Right renal pelvis (tissue), 4 donors: Measurements from ENCODE around the gene BORCS6. TPM values are rescaled to one million over a fixed set of nuclear protein-coding genes. Genes with fewer than 3 reads are reported as not detected.
A peak's percentile ranks its signal among the peaks of the same experiment; 100 is the strongest.

Experiments
- DNase-seq, 4 donors: peaks; one replicate each; pipeline ENCODE4 v3.0.0-alpha.2; 2013; ENCODE audit warnings: low read depth in 4 of 4, low spot score in 3 of 4, missing footprints in 1 of 4
- polyA plus RNA-seq, 4 donors: library from polyadenylated mRNA; unstranded; fragments of 120-200 nt; gene quantifications; one replicate each; pipeline ENCODE4 v1.2.1, GENCODE V29; 2013; ENCODE audit not compliant: insufficient read length in 4 of 4

BORCS6 gene
- polyA plus RNA-seq, 4 donors, result 3.4 to 5.3 (median 4.4) TPM

DNA sequence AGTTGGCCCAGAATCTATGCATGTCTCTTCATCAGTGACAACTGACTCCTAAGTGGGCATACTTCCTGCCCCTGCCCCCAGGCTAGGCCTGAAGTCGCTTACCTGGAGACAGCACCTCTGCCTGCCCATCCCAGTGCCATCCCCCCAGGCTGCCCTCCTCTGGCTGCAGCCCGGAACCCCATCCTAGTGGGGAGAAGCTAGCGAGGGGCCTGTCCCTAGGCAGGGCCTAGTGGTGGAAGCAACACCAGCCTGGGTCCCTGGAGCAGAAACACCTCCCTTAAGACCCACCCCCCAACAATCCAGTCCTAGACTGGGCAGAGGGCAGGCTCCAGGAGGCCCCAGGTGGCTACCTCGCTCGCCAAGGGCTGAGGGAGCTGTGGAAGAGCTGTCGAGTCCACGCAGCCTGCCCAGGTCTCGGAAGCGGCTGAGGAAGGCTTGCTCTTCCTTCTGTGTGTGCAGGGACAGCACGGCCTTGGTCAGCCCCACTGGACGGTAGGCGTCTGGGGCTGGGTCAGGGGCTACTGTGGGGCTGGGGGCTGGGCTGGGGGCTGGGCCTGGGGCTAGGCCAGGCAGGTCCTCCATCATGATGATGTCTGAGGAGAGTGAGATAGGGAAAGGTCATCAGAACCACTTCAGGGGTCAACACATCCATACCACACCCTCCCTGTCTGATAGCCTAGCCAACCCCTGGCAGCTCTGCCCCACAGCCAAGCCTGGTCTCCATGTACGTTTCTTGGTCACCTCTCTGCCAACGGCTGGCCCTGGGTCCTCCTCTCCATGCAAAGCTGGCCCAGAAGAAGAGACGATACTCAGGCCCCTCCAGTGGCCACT, 45.4 kb downstream of the BORCS6 start:
- DNase-seq, result no peak

DNA sequence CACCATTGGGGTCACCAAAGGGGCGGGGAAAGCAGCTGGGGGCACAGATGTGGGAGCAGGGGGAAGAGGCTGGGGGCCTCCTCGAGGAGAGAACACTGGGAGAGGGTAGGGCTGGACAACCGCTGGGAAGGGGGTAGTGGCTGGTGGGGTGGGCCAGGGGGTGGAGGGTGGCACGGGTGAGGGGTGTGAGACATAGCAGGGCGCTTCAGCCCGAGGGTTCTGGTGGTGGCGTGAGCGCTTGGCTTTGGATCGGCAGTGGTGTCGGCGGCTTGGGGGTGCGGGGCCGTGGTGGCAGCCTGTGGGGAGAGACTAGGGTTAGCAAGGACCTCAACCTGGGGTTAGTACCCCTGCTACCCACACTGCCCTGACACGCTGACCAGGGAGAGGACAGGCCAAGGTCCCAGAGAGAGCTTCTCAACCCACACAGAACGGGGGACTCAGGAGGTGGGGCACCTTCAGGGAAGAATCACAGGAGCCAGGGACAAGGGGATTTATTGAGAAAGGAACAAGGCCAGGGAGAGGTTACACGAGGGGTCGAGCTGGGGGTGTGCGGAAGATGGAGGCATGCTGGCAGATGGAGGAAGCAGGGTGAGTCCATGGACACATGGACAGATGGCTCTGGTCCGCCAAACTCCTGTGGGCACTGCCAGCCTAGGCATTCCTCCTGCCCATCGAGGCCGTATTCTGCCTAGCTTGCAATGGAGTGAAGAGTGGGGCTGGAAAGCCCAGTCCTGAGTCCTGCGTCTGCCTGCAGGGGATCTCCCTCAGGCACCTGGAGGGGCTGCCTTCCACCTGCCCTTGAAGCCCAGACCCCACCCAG, 46.2 kb downstream of the BORCS6 start:
- DNase-seq, result no peak

DNA sequence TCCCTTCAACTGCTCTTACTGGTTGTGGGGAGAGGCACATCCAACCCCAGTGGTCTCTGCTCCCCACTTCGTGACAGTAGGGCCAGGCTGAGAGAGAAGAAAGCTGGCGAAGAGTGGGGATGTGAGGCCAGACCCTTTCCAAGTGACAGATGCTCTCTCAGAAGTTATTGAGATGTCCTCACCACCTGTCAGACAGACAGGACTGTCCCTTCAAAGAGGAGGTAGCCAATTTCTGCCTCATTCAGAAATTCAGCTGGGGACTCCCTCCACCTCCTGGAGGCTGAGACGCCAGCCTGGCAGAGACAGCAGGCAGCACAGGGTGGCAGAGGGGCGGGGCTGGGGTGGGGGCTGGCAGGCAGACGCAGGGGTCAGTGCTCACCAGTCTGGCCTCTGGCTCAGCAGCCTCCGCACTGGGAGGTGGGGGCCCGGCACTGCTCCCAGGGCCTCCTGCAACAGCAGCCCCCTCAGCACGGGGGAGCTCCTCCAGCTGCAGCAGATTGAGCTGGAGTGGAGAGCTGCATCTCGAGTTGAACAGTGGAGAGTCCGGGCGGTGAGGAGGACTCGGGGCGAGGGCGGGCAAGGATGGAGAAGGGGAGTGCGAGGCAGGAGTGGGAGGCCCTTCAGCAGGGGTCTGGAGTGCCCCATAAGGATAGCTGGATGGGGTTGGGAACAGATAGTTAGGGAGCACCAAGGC, 46.9 kb downstream of the BORCS6 start:
- DNase-seq, result no peak

DNA sequence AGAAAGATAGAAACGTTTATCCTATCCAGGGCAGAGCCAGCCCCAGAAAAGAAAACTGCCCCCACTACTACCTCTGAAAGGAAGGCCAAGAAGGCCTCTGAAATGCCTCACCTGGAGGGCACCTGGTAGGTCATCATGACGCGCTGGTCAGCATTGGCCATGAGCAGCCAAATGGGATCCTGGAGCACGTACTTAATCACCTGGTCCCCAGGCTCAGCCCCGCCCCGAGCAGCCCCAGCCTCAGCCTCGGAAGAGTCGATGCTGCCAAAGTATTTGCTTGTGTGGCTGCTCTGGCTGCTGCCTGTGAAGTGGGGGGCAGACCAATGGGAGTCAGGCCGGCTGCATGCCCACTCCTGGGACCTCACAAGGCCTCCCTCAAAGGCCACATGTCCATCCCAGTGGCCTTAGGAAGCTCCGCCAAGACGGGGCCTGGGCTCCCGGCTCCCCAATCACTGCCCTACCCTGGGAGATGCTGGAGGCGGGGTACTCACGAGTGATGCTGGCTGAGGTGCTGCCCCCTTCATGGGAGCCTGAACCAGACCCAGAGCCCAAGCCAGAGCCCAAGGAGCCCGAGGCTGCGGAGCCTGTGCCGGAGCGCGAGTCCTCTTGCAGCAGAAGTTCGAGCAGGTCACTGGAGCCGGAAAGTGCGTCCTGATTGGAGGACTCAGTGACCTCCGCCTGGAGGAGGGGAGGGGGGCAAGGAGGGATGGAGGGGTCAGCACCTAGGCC, 47.7 kb downstream of the BORCS6 start:
- no peak for DNase-seq

DNA sequence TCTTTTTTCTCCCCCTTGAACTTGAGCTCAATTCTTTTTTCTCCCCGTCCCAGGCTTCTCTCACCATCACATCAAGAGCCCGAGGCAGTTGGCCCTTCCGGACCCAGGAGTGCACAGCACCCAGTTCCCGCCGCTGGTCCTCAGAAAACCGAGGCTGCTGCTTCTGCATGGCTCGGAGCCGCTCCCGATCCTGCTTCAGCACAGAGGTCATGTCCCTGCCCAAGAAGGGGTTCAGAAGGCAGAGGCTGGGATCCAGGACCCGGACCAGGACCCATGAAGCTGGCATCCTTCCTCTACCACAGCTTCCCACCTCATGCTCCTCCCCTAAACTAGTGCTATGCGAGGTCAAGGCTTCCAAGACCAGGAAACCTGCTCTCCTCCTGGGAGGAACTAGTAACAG, 48.2 kb downstream of the BORCS6 start:
- no peak for DNase-seq

DNA sequence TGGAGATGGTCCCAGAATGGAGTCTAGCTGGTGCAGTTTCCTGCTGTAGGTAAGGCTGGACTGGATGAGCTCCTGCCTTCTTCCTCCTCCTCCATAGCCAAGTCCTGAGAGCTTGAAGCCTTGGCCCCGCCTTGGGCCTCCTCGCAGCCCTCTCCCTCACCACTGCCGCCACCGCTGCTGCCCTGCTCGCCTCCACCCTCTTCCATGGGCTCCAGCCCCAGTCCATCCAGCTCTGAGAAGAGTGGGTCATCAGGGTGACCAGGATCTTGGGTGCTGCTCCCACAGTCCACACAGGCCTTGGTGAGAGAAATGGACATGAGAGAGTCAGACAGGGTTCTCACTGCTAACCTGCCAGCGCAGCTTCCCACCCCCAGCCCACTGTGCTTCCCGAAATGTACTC, 48.9 kb downstream of the BORCS6 start:
- no peak for DNase-seq

DNA sequence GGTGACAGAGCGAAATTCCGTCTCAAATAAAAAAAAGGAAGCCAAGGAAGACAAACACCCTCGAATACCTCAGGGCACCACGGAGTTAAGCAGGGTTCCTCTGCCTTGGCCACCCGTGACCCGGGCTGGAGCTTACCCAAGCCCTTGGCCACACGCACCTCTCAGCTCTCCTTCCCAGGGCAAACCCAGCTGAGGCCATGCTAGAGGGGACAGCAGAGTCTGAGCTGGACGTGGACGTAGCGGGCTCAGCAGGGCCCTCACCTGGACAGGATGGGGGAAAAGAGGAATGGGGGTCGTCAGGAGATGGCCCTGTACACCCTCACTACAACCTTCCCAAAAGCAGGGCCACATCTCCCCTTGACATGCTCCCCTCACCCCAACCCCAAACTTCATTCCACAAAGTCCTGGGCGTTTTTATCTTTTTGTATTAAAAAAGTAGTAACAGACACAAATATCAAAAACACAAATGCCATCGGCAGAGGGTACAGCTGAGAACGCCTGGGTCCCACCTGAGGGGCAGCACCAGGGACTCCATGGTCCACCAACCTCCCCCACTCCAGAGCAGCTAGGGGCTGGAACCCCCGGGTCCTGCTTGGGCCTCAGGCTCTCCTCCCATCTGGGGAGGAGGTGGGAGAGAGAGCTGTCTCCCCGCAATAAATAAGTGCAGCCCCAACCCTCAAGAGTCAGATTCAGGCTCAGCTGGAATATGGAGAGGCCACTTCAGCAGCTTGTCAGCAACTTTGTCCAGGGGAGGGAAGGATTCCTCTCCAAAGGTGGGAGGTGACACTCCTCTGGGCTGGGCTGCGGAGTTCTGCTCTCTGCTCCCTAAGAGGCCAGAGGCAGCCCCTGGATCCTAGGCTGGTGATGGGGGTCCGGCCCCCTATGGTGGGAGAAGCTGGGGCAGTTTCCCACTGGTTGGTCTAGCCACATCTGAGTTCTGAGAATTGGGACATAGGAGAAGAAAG, 49.6 kb downstream of the BORCS6 start:
- DNase-seq, result no peak

DNA sequence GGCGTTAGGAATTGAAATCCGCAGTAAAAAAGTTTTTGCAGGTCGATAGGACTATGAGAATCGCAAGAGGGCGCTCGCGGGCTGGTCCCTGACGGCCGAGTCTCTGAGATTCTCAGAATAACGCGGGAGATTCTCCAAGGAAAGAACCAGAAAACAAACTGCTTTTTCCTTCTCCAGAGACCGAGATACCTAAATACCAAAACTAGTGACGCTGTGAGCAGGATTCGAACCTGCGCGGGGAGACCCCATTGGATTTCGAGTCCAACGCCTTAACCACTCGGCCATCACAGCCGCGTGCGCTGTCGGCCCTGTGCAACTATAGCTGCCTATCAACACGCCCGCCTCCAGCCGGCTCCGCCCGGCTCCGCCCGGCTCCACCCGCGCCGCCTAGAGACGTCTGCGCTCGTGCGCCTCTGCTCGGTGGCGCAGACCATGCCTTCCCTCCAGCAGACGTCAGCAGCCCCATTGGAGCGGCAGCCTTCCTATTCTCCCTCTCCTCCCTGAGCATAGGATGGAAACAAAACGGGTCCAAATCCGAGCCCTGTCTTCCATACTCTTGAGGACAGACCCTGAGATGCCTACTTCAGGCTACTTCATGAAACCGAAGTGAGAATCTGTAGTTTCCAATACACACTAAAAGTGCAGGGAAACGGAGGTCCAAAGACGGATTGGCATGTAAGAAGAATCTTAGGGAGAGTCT, 51.2 kb downstream of the BORCS6 start:
- peak; percentile 95 to 96 (median 95) for DNase-seq

DNA sequence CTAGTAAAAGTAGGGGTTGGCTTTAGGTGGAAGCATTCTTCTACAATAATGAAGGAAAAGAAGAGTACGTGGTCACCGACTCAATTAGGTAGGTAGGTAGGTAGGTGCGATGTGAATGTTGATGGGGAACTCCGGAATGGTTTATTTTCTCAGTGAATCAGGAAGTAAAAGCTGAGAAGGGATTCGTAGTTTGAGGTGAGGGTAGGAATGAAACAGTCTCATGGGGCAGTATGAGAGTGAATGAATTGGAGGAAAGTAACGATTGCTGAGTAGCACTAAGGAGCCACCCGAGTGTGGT, 51.7 kb downstream of the BORCS6 start:
- no peak for DNase-seq

Other genes starting within 250 kb of the BORCS6 start
- under 1 TPM in 3 of 4 donors, not detected in 1; 0.35 to 0.56 (median 0.37) TPM for gene GUCY2D, start 187.6 kb downstream of the BORCS6 start, polyA plus RNA-seq
- 1 to 10 TPM in 3 of 4 donors, under 1 TPM in 1; 0.91 to 1.9 (median 1.3) TPM for gene ALOX15B, start 151.1 kb downstream of the BORCS6 start, polyA plus RNA-seq
- gene ALOX12B, start 102.5 kb downstream of the BORCS6 start, polyA plus RNA-seq, result 1 to 10 TPM in 1 of 4 donors, under 1 TPM in 3; 0.62 to 1.1 (median 0.71) TPM
- gene ALOXE3, start 71.7 kb downstream of the BORCS6 start, polyA plus RNA-seq, result under 1 TPM in 1 of 4 donors, not detected in 3; 0.04 TPM
- gene HES7, start 66.1 kb downstream of the BORCS6 start, polyA plus RNA-seq, result under 1 TPM in 1 of 4 donors, not detected in 3; 0.08 TPM
- gene PER1, start 37.8 kb downstream of the BORCS6 start, polyA plus RNA-seq, result 10 to 100 TPM; 20.4 to 38.1 (median 25.5) TPM
- gene VAMP2, start 27.2 kb downstream of the BORCS6 start, polyA plus RNA-seq, result 100 to 1,000 TPM; 122 to 138 (median 126) TPM
- 10 to 100 TPM; 23.9 to 26.4 (median 25.3) TPM for gene TMEM107, start 13.8 kb downstream of the BORCS6 start, polyA plus RNA-seq
- 10 to 100 TPM; 31.5 to 37.5 (median 33.8) TPM for gene AURKB, start 20.4 kb upstream of the BORCS6 start, polyA plus RNA-seq
- gene CTC1, start 57.9 kb upstream of the BORCS6 start, polyA plus RNA-seq, result 10 to 100 TPM; 25.3 to 37.1 (median 28.6) TPM
- 10 to 100 TPM; 41.0 to 49.0 (median 45.1) TPM for gene PFAS, start 59.1 kb upstream of the BORCS6 start, polyA plus RNA-seq
- 10 to 100 TPM; 27.5 to 33.6 (median 31.3) TPM for gene RANGRF, start 98.5 kb upstream of the BORCS6 start, polyA plus RNA-seq
- 1 to 10 TPM; 3.9 to 4.8 (median 4.3) TPM for gene SLC25A35, start 105.2 kb upstream of the BORCS6 start, polyA plus RNA-seq
- gene ARHGEF15, start 120.1 kb upstream of the BORCS6 start, polyA plus RNA-seq, result 10 to 100 TPM; 17.5 to 22.1 (median 19.4) TPM
- gene ODF4, start 149.7 kb upstream of the BORCS6 start, polyA plus RNA-seq, result not detected
- gene RPL26, start 193.0 kb upstream of the BORCS6 start, polyA plus RNA-seq, result 1,000 to 10,000 TPM; 2,521 to 2,727 (median 2,681) TPM
- under 1 TPM in 3 of 4 donors, not detected in 1; 0.06 to 0.11 (median 0.06) TPM for gene RNF222, start 207.6 kb upstream of the BORCS6 start, polyA plus RNA-seq
- gene NDEL1, start 245.7 kb upstream of the BORCS6 start, polyA plus RNA-seq, result 10 to 100 TPM; 40.9 to 48.1 (median 43.8) TPM